GM12801 (cell line): ENCODE measurements around the gene CLRN1.

Source experiments
- CTCF ChIP-seq: IDR thresholded peaks from one replicate; pipeline ENCODE4 v1.5.1; 2011; ENCODE audit warnings: control low read depth; ENCODE audit not compliant: insufficient read length; ENCODE audit errors: extremely low read depth

CLRN1 gene

GRCh38 chr3:150889106-150889505, 83.4 kb downstream of the CLRN1 start:
- no peak for TF ChIP-seq CTCF

GRCh38 chr3:150887031-150887430, 85.5 kb downstream of the CLRN1 start:
- TF ChIP-seq CTCF = no peak

GRCh38 chr3:150885535-150885934, 87.0 kb downstream of the CLRN1 start:
- TF ChIP-seq CTCF = no peak

GRCh38 chr3:150878996-150879575, 93.4 kb downstream of the CLRN1 start:
- TF ChIP-seq CTCF = no peak

- no peak for TF ChIP-seq CTCF
These were observed 94.2 kb downstream of the CLRN1 start for GRCh38 chr3:150878290-150878689.

- no peak for TF ChIP-seq CTCF
These were observed 95.2 kb downstream of the CLRN1 start for GRCh38 chr3:150877303-150877702.

GRCh38 chr3:150876611-150877265, 95.8 kb downstream of the CLRN1 start:
- TF ChIP-seq CTCF = no peak
